IMR-90 (cell line): ENCODE results near the gene RNF141. TPM values are rescaled to one million over a fixed set of nuclear protein-coding genes. Genes with fewer than 3 reads are reported as not detected.
A peak's percentile ranks its signal among the peaks of the same experiment; 100 is the strongest.

Experiments used
- ATAC-seq: fragments of 200-7000 bp; cut with Tn5 transposase; 2 replicates; pipeline ENCODE4 v1.9.1; 2020; ENCODE audit warnings: low read depth, mild to moderate bottlenecking, moderate library complexity
- BruUV-seq: library from RNA; stranded (reverse); fragments of 400-500 nt; replicated peaks from 2 replicates; lab custom pipeline; 2021; lab: Mats Ljungman, UMichigan
- CTCF ChIA-PET: fragments of 300-600 bp; formaldehyde crosslinking; extraction: SDS; loops from one replicate; lab custom pipeline; 2021; ENCODE audit warnings: antibody characterized with exemption; lab: Yijun Ruan, JAX
- POLR2A ChIA-PET: fragments of 300-600 bp; sonication (Branson Sonifier 250); formaldehyde crosslinking; loops from one replicate; lab custom pipeline; 2022; ENCODE audit warnings: antibody characterized with exemption; ENCODE audit not compliant: unreplicated experiment; lab: Charles Lee
- DNase-seq: peaks from one replicate; pipeline ENCODE4 v3.0.0; 2013
- H2AFZ ChIP-seq: replicated peaks from 2 replicates; pipeline ENCODE3; 2013; ENCODE audit warnings: low read length, mild to moderate bottlenecking; ENCODE audit not compliant: poor library complexity
- H2AK5ac ChIP-seq: 2 replicates; pipeline ENCODE4 v1.6.1; 2013; ENCODE audit warnings: low read depth, low read length, inconsistent platforms
- H2AK9ac ChIP-seq: replicated peaks from 2 replicates; pipeline ENCODE3; 2013; ENCODE audit warnings: mild to moderate bottlenecking, low read depth, low read length, moderate library complexity; ENCODE audit not compliant: poor library complexity
- H2BK120ac ChIP-seq: 2 replicates; pipeline ENCODE4 v1.6.1; 2013; ENCODE audit warnings: low read depth, low read length, inconsistent platforms
- H2BK15ac ChIP-seq: 3 replicates; pipeline ENCODE4 v1.6.1; 2013; ENCODE audit warnings: low read depth, low read length, inconsistent platforms
- H2BK20ac ChIP-seq: 2 replicates; pipeline ENCODE4 v1.6.1; 2013; ENCODE audit warnings: low read depth, mild to moderate bottlenecking, inconsistent platforms, low read length, moderate library complexity
- H2BK5ac ChIP-seq: 2 replicates; pipeline ENCODE4 v1.6.1; 2013; ENCODE audit warnings: mild to moderate bottlenecking, low read depth, low read length, inconsistent platforms; ENCODE audit not compliant: poor library complexity, severe bottlenecking
- H3K14ac ChIP-seq: replicated peaks from 2 replicates; pipeline ENCODE4 v1.6.1; 2013; ENCODE audit warnings: low read depth, low read length, inconsistent platforms
- H3K18ac ChIP-seq: 2 replicates; pipeline ENCODE4 v1.6.1; 2013; ENCODE audit warnings: low read depth, low read length, control low read depth
- H3K23ac ChIP-seq: 2 replicates; pipeline ENCODE4 v1.6.1; 2013; ENCODE audit warnings: low read depth, low read length, inconsistent platforms
- H3K27ac ChIP-seq: 2 replicates; pipeline ENCODE4 v1.5.1; 2013; ENCODE audit warnings: mild to moderate bottlenecking, control low read depth, low read length; ENCODE audit not compliant: insufficient read depth
- H3K27me3 ChIP-seq: 2 replicates; pipeline ENCODE4 v1.6.1; 2013; ENCODE audit warnings: low read length; ENCODE audit not compliant: control insufficient read depth, insufficient read depth
- H3K36me3 ChIP-seq: 2 replicates; pipeline ENCODE4 v1.6.1; 2013; ENCODE audit warnings: low read length, mixed read lengths; ENCODE audit not compliant: control insufficient read depth, insufficient read depth
- H3K4ac ChIP-seq: 2 replicates; pipeline ENCODE4 v1.6.1; 2013; ENCODE audit warnings: low read depth, low read length, inconsistent platforms
- H3K4me1 ChIP-seq: 2 replicates; pipeline ENCODE4 v1.6.1; 2013; ENCODE audit warnings: low read length, mixed read lengths; ENCODE audit not compliant: control insufficient read depth, insufficient read depth
- H3K4me2 ChIP-seq: 2 replicates; pipeline ENCODE4 v1.6.1; 2013; ENCODE audit warnings: low read depth, mild to moderate bottlenecking, control low read depth, low read length, moderate library complexity
- H3K4me3 ChIP-seq: 2 replicates; pipeline ENCODE4 v1.5.1; 2013; ENCODE audit warnings: low read depth, mild to moderate bottlenecking, control low read depth, low read length, moderate library complexity; ENCODE audit not compliant: insufficient read depth
- H3K56ac ChIP-seq: 2 replicates; pipeline ENCODE4 v1.6.1; 2013; ENCODE audit warnings: low read length, inconsistent platforms; ENCODE audit not compliant: insufficient read depth; ENCODE audit errors: extremely low read depth
- H3K79me1 ChIP-seq, 2 experiments: 2 replicates each; pipeline ENCODE4 v1.6.1; 2013; ENCODE audit warnings: low read length in 2 of 2, inconsistent platforms in 1 of 2, low read depth in 1 of 2
- H3K9ac ChIP-seq: 2 replicates; pipeline ENCODE4 v1.6.1; 2013; ENCODE audit warnings: low read depth, low read length, control low read depth
- H3K9me1 ChIP-seq: 2 replicates; pipeline ENCODE4 v1.6.1; 2013; ENCODE audit warnings: low read length, inconsistent platforms; ENCODE audit not compliant: insufficient read depth
- H3K9me3 ChIP-seq: 2 replicates; pipeline ENCODE4 v1.6.1; 2013; ENCODE audit warnings: low read length; ENCODE audit not compliant: control insufficient read depth, insufficient read depth
- H4K20me1 ChIP-seq: 2 replicates; pipeline ENCODE4 v1.6.1; 2013; ENCODE audit warnings: low read length, inconsistent platforms; ENCODE audit not compliant: insufficient read depth
- H4K5ac ChIP-seq: 2 replicates; pipeline ENCODE4 v1.6.1; 2013; ENCODE audit warnings: mild to moderate bottlenecking, low read depth, low read length, control low read depth
- H4K8ac ChIP-seq, 2 experiments: 2 replicates each; pipeline ENCODE4 v1.6.1; 2013; ENCODE audit warnings: low read depth in 2 of 2, low read length in 2 of 2, control low read depth in 1 of 2, inconsistent platforms in 1 of 2
- H4K91ac ChIP-seq: 2 replicates; pipeline ENCODE4 v1.6.1; 2013; ENCODE audit warnings: low read depth, low read length, inconsistent platforms; ENCODE audit not compliant: insufficient read depth
- CEBPB ChIP-seq: IDR thresholded peaks from 2 replicates; pipeline ENCODE4 v1.6.1; 2012; ENCODE audit warnings: low read depth, low read length, improper control_type of control experiment
- MAZ ChIP-seq: IDR thresholded peaks from 2 replicates; pipeline ENCODE4 v1.6.1; 2012; ENCODE audit warnings: low read depth, mild to moderate bottlenecking, low read length, improper control_type of control experiment, moderate library complexity, borderline replicate concordance
- MXI1 ChIP-seq: IDR thresholded peaks from 2 replicates; pipeline ENCODE4 v1.6.1; 2012; ENCODE audit warnings: low read depth, mild to moderate bottlenecking, low read length, moderate library complexity, borderline replicate concordance
- NFE2L2 ChIP-seq: fragments of 150-350 bp; IDR thresholded peaks from 2 replicates; pipeline ENCODE4 v1.6.1; 2016; ENCODE audit warnings: low read depth, mild to moderate bottlenecking, low read length
- SMC3 ChIP-seq: fragments of 150-350 bp; IDR thresholded peaks from 2 replicates; pipeline ENCODE4 v1.6.1; 2016; ENCODE audit warnings: low read depth, mild to moderate bottlenecking, antibody characterized with exemption, low read length, moderate library complexity
- WGBS, 2 experiments: methylation state at CpG; one replicate each; pipeline versions ENCODE4 v1.1.5 to v1.1.7; 2013; ENCODE audit warnings: missing lambda C conversion rate in 2 of 2; ENCODE audit not compliant: insufficient read length in 1 of 2; ENCODE audit errors: extremely low coverage in 2 of 2; 5-methylcytosine and 5-hydroxymethylcytosine counted together
- dilution Hi-C: fragments of 300-500 bp; cut with HindIII; formaldehyde crosslinking; loops from one replicate; pipeline ENCODE4 v1.14.3; 2018; ENCODE audit warnings: low sequenced_read_pairs; ENCODE audit not compliant: unreplicated experiment
- in situ Hi-C: fragments of 300-500 bp; cut with MboI; formaldehyde crosslinking; loops from 3 replicates; pipeline ENCODE4 v1.14.3; 2019; ENCODE audit warnings: low sequenced_read_pairs, inconsistent platforms, mixed read lengths
- intact Hi-C: fragments of 100-400 bp; cut with micrococcal nuclease; formaldehyde crosslinking; loops from 2 replicates; pipeline ENCODE4 v1.10.0; 2022
- polyA plus RNA-seq, 3 experiments: library from polyadenylated mRNA; depleted of rRNA; stranded (reverse); fragments of >200 nt; gene quantifications; 2 replicates each; pipeline ENCODE4 v1.2.3, GENCODE V29; 2012; ENCODE audit warnings: low replicate concordance in 1 of 3
- total RNA-seq: library from RNA; depleted of rRNA; stranded (reverse); fragments of >200 nt; gene quantifications from 2 replicates; pipeline ENCODE4 v1.2.3, GENCODE V29; 2012
- TF ChIP-seq, protein P1 (sequence below): fragments of 150-350 bp; IDR thresholded peaks from 2 replicates; pipeline ENCODE4 v1.6.1; 2016; ENCODE audit warnings: low read depth, mild to moderate bottlenecking, low read length, moderate library complexity, borderline replicate concordance

RNF141 gene
- total and polyA plus RNA-seq, 2 of the 4 experiments (the other 2 are of a cell fraction) = 13.8 to 18.6 TPM

DNA sequence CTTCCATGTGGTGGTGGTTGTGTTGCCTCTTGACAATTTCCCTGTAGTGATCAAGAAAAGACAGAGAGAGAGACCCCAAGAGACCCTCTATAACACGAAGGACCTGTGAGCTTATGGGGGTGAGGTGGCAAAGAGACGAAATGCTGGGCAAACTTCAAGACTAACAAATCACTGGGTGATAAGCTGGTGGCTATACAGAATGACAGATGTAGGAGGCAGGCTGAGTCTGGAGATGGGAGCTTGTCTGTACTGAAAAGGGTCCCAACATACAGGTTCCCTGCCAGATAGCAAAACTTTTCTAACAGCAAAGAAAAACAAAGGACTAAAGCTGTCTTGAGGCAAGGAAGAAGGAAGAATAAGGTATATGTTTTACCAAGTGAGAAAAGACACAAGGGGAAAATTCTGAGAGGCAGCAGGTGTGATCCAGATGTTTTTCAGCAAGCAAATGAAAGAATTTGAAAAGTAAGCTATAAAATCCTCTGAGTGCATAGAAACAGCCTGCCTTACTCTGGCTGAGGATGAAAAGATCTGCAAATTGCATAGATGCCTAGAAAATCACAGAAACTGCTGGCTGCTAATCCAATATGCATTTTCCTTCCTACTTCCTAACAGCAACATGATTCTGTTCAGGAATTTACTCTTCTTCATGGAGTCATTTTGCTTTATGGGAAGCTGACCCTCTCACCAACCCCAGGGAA lies 49.4 kb upstream of the RNF141 start:
- H3K4ac ChIP-seq = peak overlapping the region; percentile 99; the same call in 1 of the 2 replicates
- ChIA-PET POLR2A (no interaction called here), CTCF (no interaction called here)
- dilution Hi-C loops (no loop called here), in situ Hi-C loops (no loop called here), intact Hi-C loops (no loop called here)
- TF ChIP-seq NFE2L2 (no peak), SMC3 (no peak), CEBPB (no peak), MAZ (no peak), MXI1 (no peak)
- TF ChIP-seq, protein P1, sequence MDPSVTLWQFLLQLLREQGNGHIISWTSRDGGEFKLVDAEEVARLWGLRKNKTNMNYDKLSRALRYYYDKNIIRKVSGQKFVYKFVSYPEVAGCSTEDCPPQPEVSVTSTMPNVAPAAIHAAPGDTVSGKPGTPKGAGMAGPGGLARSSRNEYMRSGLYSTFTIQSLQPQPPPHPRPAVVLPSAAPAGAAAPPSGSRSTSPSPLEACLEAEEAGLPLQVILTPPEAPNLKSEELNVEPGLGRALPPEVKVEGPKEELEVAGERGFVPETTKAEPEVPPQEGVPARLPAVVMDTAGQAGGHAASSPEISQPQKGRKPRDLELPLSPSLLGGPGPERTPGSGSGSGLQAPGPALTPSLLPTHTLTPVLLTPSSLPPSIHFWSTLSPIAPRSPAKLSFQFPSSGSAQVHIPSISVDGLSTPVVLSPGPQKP = no peak
- peaks cover 31% of the 10 kb centered on the region for H3K36me3 ChIP-seq
- no peaks in the 10 kb centered on the region for H3K9me3 ChIP-seq
- peak overlapping the region; percentile 75; the same call in 2 of the 3 replicates for H2BK15ac ChIP-seq
- peak overlapping the region; percentile 99 for H4K91ac ChIP-seq
- H3K9ac ChIP-seq = peak overlapping the region; percentile 45; the same call in 1 of the 2 replicates
- peaks cover 35% of the 10 kb centered on the region for H3K9me1 ChIP-seq
- no TSS peak for BruUV-seq
- peak overlapping the region; percentile 87 for H2AK5ac ChIP-seq
- DNase-seq (peak; percentile 56), ATAC-seq (no peak)
- peak overlapping the region; percentile 92; the same call in 1 of the 2 replicates for H3K27ac ChIP-seq
- H2AK9ac ChIP-seq = no peak overlapping the region
- H3K4me2 ChIP-seq = no peak overlapping the region
- peaks cover 25% of the 10 kb centered on the region for H3K4me1 ChIP-seq
- H4K20me1 ChIP-seq = no peaks in the 10 kb centered on the region
- H2AFZ ChIP-seq = no peak overlapping the region
- H3K14ac ChIP-seq = peak overlapping the region; percentile 97
- no peak overlapping the region for H3K4me3 ChIP-seq
- H3K56ac ChIP-seq = no peak overlapping the region; the same call in 1 of the 2 replicates
- H2BK120ac ChIP-seq = peak overlapping the region; percentile 100; the same call in 1 of the 2 replicates
- peaks cover 0 to 41% of the 10 kb centered on the region in 2 experiments; a peak in 3 of 4 replicates for H3K79me1 ChIP-seq
- H3K18ac ChIP-seq = peak overlapping the region; percentile 80
- no CpG with 5 or more reads among the region's 2 CpGs for WGBS, 2 experiments
- peak overlapping the region; percentile 81 for H4K5ac ChIP-seq
- H2BK20ac ChIP-seq = peak overlapping the region; percentile 99
- H4K8ac ChIP-seq = peak overlapping the region; percentile 96; a peak in 3 of 4 replicates
- peak overlapping the region; percentile 53 for H2BK5ac ChIP-seq
- H3K27me3 ChIP-seq = no peaks in the 10 kb centered on the region
- H3K23ac ChIP-seq = peak overlapping the region; percentile 92; the same call in 1 of the 2 replicates
